ENCODE results near the gene F12. TPM values are rescaled to one million over a fixed set of nuclear protein-coding genes. Genes with fewer than 3 reads are reported as not detected.

F12 gene
- total RNA-seq, 2 experiments from 2014 or later, result 3.8 TPM; not detected in 1

DNA sequence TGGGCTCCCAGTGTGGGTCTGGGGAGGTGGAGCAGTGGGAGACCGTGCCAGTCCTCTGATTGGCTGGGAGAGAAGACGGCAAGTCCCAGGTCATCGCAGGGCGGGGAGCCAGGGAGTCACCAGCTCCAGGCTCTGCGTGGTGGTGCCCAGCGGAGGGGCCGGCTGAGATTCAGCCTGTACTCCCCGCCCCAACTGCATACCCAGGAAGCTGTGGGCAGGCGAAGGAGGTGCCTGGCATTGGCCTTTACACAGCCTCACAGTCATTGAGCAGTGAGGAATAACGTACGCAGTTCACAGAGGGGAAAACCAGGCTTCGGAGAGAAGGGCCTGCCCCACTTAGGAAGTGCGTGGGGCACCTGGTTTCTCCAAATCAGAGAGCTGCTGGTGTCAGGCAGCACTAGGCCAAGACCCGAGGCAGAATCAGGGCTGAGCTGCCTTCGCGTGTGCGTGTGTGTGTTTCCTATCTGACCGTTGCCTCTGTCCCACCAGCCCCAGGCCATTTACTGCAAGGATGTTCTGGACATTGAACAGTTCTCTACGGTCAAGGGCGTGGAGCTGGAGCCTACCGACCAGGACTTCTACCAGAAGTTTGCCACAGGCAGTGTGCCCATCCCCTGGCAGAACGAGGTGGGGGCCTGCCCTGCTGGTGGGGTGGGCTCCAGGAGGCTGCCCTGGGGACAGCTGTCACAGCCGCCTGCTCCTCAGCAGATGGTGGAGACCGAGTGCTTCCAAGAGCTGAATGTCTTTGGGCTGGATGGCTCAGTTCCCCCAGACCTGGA lies 31.0 kb upstream of the F12 start:
- Histone ChIP-seq H3K4me1 (ENCODE audit: insufficient read depth, low read length, poor library complexity, severe bottlenecking) (peaks cover 14% of the 10 kb centered on the region), H3K4me2 (ENCODE audit: low read length) (no peak overlapping the region), H3K9me2 (ENCODE audit: insufficient read depth, low read length) (no peaks in the 10 kb centered on the region), H3K36me3 (ENCODE audit: insufficient read depth, low read length) (peaks cover 68% of the 10 kb centered on the region), H3K27ac (ENCODE audit: low read depth, low read length, poor library complexity, severe bottlenecking) (no peak overlapping the region), H3K4me3 (ENCODE audit: low read depth, low read length, poor library complexity, severe bottlenecking) (no peak overlapping the region), H2AFZ (ENCODE audit: low read length) (no peak overlapping the region), H3K79me2 (ENCODE audit: insufficient read depth, low read depth, low read length) (no peaks in the 10 kb centered on the region), H3K9me3 (ENCODE audit: low read length) (no peaks in the 10 kb centered on the region), H4K20me1 (ENCODE audit: insufficient read depth, low read length) (no peaks in the 10 kb centered on the region)
- ChIA-PET CTCF (ENCODE audit: unreplicated experiment) (interaction anchor here (0.6 kb wide), 1 partner anchor 52 kb away, joined by 3 read pairs; no protein-coding TSS in a partner anchor), POLR2A (interaction anchor here (1.1 kb wide), 1 partner anchor 51 kb away, joined by 3 read pairs; no protein-coding TSS in a partner anchor)
- TF ChIP-seq EZH2phosphoT487 (IDR thresholded peaks at IDR 0.05; ENCODE audit: borderline replicate concordance, low read depth, low read length), result no peak
- intact Hi-C loops (cut with micrococcal nuclease; ENCODE audit: unreplicated experiment), result no loop called here
- no TSS peak for BruUV-seq (replicated peaks)
- DNase-seq (ENCODE audit: low spot score), result no peak

GRCh38 chr5:177439518-177440053 lies 30.2 kb upstream of the F12 start:
- TF ChIP-seq, protein P1, sequence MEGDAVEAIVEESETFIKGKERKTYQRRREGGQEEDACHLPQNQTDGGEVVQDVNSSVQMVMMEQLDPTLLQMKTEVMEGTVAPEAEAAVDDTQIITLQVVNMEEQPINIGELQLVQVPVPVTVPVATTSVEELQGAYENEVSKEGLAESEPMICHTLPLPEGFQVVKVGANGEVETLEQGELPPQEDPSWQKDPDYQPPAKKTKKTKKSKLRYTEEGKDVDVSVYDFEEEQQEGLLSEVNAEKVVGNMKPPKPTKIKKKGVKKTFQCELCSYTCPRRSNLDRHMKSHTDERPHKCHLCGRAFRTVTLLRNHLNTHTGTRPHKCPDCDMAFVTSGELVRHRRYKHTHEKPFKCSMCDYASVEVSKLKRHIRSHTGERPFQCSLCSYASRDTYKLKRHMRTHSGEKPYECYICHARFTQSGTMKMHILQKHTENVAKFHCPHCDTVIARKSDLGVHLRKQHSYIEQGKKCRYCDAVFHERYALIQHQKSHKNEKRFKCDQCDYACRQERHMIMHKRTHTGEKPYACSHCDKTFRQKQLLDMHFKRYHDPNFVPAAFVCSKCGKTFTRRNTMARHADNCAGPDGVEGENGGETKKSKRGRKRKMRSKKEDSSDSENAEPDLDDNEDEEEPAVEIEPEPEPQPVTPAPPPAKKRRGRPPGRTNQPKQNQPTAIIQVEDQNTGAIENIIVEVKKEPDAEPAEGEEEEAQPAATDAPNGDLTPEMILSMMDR (conservative IDR thresholded peaks at IDR 0.05; ENCODE audit: low read length), result no peak
- no peak for TF ChIP-seq EZH2phosphoT487 (IDR thresholded peaks at IDR 0.05; ENCODE audit: borderline replicate concordance, low read depth, low read length)
- DNase-seq (ENCODE audit: low spot score), result no peak
- POLR2A ChIA-PET, result interaction anchor here (0.6 to 1.1 kb wide), 3 partner anchors 28 to 127 kb away, joined by 3 read pairs; no protein-coding TSS in a partner anchor
- H3K4me2 ChIP-seq (ENCODE audit: low read length), result no peak overlapping the region
- intact Hi-C loops (cut with micrococcal nuclease; ENCODE audit: unreplicated experiment), result no loop called here
- no peak overlapping the region for H3K4me3 ChIP-seq (ENCODE audit: low read depth, low read length, poor library complexity, severe bottlenecking)
- H3K36me3 ChIP-seq (ENCODE audit: insufficient read depth, low read length), result peaks cover 77% of the 10 kb centered on the region
- no peak overlapping the region for H2AFZ ChIP-seq (ENCODE audit: low read length)
- no peaks in the 10 kb centered on the region for H3K9me2 ChIP-seq (ENCODE audit: insufficient read depth, low read length)
- no peaks in the 10 kb centered on the region for H3K79me2 ChIP-seq (ENCODE audit: insufficient read depth, low read depth, low read length)
- no TSS peak for BruUV-seq (replicated peaks)
- H3K9me3 ChIP-seq (ENCODE audit: low read length), result no peaks in the 10 kb centered on the region
- no peaks in the 10 kb centered on the region for H4K20me1 ChIP-seq (ENCODE audit: insufficient read depth, low read length)
- peaks cover 6% of the 10 kb centered on the region for H3K4me1 ChIP-seq (ENCODE audit: insufficient read depth, low read length, poor library complexity, severe bottlenecking)
- H3K27ac ChIP-seq (ENCODE audit: low read depth, low read length, poor library complexity, severe bottlenecking), result no peak overlapping the region
- CTCF ChIA-PET (ENCODE audit: unreplicated experiment), result interaction anchor here (0.6 to 1.0 kb wide), 2 partner anchors 36 to 53 kb away, joined by 3 read pairs; no protein-coding TSS in a partner anchor

DNA sequence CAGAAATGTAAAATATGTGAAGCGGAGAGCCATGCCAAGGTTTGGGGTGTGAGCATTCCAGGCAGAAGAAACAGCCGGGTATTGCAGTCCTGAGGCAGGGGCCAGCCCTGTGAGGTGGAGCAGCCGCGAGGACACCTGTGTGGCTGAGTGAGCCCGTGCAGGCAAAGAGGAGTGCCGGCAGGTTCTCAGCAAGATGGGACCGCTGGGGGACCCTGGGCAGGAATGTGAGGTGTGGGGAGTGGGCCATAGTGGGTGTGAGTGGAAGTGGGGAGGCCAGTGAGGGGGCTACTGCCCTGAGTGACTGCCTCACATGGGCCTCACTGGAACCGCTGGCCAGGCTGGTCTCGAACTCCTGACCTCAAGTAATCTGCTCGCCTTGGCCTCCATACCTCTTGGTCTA lies 29.1 kb upstream of the F12 start:
- no peak for DNase-seq (ENCODE audit: low spot score)
- Histone ChIP-seq H4K20me1 (ENCODE audit: insufficient read depth, low read length) (no peaks in the 10 kb centered on the region), H3K9me3 (ENCODE audit: low read length) (no peaks in the 10 kb centered on the region), H3K36me3 (ENCODE audit: insufficient read depth, low read length) (peaks cover 88% of the 10 kb centered on the region), H3K27ac (ENCODE audit: low read depth, low read length, poor library complexity, severe bottlenecking) (no peak overlapping the region), H3K79me2 (ENCODE audit: insufficient read depth, low read depth, low read length) (no peaks in the 10 kb centered on the region), H3K9me2 (ENCODE audit: insufficient read depth, low read length) (no peaks in the 10 kb centered on the region), H2AFZ (ENCODE audit: low read length) (no peak overlapping the region), H3K4me3 (ENCODE audit: low read depth, low read length, poor library complexity, severe bottlenecking) (no peak overlapping the region), H3K4me1 (ENCODE audit: insufficient read depth, low read length, poor library complexity, severe bottlenecking) (no peaks in the 10 kb centered on the region), H3K4me2 (ENCODE audit: low read length) (no peak overlapping the region)
- CTCF ChIA-PET (ENCODE audit: unreplicated experiment), result interaction anchor here (1.0 kb wide), 1 partner anchor 35 kb away, joined by 3 read pairs; no protein-coding TSS in a partner anchor
- TF ChIP-seq, protein P1 (conservative IDR thresholded peaks at IDR 0.05; ENCODE audit: low read length), result no peak
- TF ChIP-seq EZH2phosphoT487 (IDR thresholded peaks at IDR 0.05; ENCODE audit: borderline replicate concordance, low read depth, low read length), result no peak
- no TSS peak for BruUV-seq (replicated peaks)
- POLR2A ChIA-PET, result no interaction called here
- intact Hi-C loops (cut with micrococcal nuclease; ENCODE audit: unreplicated experiment), result no loop called here
